Midbrain (tissue), 1 donor: ENCODE data around the gene ERI2.
"Not testable (repeated sequence)": the region's sequence is repeated elsewhere in the genome, so short reads cannot be mapped to it uniquely, and the experiment has no call there.

Experiments
- DNase-seq: peaks from one replicate; lab custom pipeline; 2025; lab: John Stamatoyannopoulos, UW

Gene ERI2

DNA sequence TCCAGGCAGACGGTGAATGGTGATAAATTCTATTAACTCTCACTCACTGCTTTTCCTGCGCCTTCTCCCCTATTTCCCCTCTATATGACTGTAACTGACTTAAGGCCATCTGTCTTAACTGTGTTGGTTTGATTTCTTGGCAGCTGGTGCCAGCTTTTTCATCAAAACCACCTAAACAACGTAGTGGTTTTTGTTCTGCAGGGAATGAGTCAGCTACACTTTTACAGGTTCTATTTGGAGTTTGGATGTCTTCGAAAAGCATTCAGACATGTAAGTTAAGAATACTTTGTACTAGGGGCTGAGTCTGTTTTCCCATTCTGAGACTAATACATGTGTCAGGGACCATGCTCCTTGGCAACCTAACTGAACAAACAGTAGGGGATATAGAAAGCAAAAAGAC is 8.5 kb upstream of the ERI2 start:
- no peak for DNase-seq

DNA sequence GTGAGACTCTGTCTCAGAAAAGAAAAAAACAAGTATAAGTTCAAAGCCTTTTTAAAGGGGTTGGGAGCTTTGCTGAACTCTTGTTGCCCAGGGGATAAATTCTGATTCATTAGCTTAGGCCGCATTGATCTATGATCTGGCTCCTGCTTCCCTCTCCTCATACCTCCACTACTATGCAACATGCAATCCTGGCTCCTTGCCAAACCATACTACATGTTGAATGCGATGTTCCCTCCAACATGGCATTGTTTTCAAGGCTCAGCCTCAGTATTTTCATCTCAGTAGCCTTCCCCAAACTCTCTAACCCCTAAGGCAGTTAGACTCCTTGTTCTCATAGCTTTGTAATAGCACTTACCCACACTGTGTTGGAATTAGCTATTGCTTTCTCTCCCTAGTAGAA is 6.2 kb upstream of the ERI2 start:
- no peak for DNase-seq

DNA sequence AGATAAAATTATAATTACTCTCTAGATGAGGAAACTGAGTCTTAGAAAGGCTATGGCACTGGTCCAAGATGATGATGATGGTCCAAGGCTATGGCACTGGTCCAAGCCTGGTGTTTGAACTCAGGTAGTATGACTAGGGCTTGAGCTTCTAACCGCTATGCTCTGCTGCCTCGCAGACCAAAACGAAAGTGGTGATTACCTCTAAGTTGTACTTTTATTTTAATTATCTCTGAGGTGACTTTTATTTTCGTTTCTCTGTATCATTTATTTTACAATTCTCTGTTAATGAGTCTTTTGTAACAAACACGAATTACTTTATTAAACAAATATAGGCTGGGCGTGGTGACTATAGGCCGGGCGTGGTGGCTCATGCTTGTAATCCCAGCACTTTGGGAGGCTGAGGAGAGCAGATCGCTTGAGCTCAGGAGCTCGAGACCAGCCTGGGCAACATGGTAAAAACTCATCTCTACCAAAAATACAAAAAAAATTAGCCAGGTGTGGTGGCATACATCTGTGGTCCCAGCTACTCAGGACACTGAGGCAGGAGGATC is 5.7 kb upstream of the ERI2 start:
- no peak for DNase-seq

DNA sequence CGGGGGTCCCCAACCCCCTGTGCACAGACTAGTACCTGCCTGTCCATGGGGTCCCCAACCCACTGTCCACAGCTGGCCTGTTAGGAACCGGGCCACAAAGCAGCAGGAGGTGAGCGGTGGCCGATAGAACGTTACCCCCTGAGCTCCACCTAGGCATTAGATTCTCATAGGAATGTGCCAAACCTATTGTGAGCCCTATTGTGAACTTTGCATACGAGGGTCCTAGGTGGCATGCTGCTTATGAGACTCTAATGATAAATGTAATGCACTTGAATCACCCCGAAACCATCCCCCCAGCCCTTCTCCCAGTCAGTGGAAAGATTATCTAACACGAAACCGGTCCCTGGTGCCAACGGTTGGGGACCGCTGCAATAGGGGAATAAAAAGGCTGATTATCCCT is 1.6 kb upstream of the ERI2 start:
- DNase-seq: no peak

DNA sequence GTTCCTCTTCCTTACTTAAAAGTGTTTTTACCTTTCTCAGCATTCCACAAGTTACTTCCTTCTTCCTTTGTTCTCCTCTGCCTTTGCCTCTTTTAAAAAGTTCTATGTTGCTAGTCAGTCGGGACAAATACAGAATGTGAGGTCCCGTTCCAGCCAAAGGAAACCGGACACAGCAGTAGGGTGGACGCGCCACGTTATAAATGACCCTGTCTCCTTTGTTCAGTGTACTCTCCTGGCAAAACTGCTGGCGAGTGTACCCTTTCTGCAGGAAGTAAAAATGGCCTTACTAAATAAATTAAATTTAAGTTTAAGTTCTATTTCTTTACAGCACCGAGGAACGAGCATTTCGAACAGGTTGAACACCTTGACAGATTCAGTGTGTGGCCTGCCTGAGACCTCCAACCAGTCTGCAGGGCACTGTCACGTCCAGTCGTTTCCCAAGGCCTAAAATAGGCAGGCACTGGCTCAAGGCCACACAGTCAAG is 546 bp downstream of the ERI2 start:
- not testable (repeated sequence) for DNase-seq

DNA sequence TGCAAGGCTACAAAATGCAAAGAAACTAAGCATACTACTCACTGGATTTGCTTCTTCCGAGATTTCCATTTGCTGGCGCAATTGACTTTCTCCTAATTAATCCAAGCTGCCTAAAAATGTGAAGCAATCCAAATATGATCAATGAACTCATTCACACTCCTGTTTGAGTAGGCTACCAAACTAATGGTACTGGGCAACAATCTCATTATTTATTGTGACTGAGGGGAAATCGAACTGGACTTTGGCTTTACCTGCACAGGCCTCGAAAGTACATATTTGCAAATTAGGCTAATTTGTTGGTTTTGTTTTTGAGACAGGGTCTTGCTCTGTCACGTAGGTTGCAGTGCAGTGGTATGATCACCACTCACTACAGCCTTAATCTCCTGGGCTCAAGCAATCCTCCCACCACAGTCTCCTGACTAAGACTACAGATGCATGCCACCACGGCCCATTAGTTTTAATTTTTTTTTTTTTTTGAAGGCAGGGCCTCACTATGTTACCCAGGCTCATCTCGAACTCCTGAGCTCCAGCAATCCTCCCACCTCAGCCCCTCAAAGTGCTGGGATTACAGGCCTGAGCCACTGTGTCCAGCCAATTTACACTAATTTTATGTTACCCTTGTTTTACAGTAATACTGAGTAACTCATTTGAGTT is 2.6 kb downstream of the ERI2 start:
- DNase-seq: no peak

DNA sequence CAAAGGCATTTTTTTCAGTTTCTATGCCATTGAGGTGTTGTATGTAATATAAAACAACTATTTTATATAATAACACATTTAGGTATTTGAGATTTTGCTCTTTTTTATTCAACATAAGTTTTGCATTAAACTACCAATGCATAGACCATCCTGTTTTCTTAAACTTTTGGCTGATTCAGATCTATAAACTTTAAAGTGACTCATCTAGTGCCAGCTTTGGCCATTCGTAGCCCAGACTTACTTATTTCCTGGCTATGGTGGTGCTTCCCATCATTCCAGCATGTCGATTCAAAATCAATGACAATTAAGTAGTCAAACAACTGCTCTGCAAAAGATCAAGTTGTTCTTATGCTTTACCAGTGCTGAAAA is 3.1 kb downstream of the ERI2 start:
- DNase-seq: no peak

DNA sequence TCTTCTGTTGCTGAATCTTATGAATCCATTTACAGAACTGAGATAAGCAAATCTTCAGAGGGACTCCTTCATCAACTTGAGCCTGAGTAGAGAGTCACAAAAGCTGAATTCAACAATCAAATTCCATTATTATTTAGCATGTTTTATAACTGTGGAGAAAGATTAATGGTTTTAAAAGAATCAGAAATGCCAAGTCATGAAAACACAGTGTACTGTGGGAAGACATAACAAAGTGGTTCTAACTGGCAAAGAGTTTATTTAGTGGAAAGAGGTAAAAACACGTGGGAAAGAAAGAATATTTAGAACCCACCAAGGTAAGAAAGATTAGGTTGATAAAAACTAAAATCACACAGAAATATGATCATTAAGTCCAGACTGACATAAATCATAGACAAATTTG is 5.0 kb downstream of the ERI2 start:
- no peak for DNase-seq

DNA sequence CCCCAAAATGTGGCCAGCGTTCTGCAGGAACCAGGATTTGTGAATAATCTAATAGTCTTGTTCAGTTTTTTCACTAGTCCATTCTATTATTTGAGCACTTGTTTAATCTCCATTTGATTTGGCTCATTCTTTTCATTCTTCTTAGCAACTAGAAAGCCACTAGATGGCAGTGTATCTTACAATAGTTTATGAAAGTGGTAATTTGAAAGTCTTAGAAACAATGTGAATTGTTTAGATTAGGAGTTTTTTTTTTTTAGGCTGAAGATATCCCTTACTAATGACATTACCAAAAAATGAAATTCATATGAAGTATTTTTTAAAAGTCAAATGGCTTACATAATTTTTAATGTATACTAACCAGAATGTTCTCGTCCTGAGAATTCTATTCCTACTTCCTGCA is 6.7 kb downstream of the ERI2 start:
- DNase-seq: no peak

DNA sequence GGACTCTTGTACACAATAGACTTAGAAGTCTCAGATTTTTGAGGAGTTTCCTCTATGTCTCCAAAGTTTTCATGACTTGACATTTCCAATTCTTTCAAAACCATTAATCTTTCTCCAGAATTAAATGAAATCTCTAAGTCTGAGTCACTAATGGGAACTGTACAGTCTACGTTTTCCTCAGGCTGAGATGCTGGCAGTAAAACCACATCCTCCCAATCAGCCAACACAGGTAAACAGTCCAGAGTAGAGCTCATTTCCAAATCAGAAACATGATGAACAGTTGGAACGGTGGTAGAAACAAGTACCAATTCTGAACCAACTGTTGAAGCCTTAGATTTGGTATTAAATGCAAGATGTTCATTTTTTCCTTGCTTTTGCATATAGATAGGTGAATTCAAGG is 7.9 kb downstream of the ERI2 start:
- DNase-seq: no peak

DNA sequence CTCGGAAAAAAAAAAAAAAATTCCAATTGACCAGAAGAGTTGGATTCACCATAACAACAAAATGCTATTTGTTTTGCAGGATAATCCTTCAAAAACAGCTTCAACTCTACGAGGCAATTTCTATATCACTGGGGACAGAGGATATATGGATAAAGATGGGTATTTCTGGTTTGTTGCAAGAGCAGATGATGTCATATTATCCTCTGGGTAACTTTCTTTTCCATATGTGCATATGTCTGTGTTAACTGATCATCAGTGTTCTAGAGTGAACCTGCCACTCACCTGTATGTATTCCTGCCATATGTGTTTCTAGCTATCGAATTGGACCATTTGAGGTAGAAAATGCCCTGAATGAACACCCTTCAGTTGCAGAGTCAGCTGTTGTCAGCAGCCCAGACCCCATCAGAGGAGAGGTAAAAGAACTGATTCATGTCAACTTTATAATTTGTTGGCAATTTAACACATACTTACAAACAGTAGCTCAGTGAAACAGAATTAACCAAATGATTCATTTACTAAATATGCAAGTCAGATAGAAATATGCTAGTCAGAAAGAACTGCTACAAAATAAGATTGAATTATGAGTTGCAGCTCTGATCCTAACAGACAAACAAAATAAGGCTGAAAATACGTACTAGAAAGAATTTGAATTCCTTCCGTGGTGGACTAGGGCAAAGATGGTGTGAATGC is 14.2 kb downstream of the ERI2 start:
- no peak for DNase-seq

DNA sequence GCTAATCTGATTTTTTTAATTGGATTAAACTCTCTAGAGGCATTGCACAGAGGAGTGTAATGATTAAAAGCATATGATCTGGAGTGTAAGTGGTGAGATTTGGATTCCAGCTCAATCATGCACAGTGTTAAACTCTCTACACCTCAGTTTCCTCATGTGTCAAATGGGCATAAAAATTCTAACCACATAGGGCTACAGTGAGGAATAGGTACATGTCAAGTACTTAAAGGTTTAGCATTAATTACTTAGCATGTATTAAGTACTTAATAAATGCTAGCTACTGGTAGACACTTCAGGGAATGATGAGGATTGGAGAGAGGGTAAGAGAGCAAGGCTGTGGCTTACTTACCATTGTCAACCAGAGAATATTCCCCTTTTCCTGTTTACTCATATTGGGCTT is 17.1 kb downstream of the ERI2 start:
- DNase-seq: no peak

DNA sequence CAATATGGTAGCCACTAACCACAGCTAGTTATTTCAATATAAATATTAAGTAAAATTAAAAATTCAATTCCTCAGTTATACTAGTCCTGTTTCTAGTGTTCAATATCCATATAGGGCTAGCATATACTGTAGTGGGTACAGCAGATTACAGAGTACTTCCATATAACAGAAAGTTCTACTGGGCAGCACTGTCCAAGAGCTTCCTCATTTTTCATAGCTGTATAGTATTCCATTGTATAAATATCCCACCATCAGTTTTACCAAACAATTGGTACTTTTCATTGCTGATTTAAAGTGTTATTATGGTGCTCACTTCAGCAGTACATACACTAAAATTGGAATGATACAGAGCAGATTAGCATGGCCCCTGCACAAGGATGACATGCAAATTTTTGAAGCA is 22.1 kb downstream of the ERI2 start:
- DNase-seq: no peak

DNA sequence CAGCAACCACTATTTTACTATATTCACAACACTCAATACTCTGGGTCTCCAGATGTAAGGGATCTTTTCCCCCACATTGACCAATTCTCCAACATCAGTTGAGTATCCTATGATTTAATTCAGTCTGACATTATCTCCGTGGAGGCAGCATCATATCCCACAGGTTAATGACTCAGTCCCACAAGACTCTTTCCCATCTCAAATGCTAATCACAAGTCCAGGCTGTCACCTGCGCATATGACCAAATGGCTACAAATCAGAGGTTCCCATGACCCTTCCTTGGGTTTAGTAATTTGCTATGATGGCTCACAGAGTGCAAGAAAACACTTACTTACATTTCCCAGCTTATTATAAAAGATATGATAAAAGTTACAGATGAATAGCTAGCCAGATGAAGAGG is 23.8 kb downstream of the ERI2 start:
- DNase-seq: no peak

DNA sequence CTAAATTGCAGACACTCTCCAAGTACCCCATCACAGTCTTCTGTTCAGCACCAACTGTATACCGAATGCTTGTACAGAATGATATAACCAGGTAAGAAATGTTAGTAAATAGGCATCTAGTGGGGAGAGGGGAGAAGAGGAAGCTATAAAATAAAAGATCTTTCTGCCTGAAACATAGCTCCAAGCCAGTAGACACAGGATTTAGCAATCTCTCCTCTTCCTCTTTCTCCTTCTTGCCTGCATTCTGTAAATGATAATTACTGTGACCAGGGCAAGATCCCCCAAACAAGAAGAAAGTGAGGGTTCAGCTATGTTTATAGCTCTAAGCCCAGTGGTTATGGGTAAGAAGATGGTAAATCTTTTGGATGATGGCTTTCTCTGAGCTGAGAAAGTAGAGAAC is 24.6 kb downstream of the ERI2 start:
- DNase-seq: no peak

DNA sequence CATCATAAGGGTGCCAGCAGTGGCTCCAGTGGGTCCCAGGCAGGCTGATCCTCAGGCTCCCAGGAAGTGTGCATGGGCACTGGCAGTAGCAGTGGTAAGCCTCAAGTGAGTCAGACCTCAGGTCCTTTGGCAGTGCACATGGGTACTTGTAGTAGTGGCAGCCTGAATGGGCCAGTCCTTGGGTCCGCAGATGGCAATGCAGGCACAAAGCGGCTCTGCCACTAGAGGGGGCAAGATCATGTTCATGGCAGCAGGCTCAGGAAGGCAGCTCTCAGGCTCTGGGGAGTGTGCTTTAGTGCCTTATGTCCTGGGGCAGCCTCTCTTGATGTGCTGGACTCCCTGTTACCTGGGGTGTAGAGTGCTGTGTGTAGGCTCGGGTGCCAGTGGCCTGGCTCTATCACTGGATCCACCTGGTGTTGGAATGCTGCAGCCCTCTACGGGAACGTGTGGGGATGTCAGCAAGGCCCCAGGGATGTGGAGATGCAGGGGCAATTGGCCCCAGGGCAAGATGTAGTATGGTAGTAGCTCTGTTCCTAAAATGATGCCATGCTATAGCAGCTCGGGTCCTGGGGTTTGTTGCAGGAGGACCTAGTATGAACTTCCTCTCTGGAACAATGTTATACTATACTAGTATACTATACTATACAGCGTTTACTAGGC is 31.4 kb downstream of the ERI2 start:
- no peak for DNase-seq

DNA sequence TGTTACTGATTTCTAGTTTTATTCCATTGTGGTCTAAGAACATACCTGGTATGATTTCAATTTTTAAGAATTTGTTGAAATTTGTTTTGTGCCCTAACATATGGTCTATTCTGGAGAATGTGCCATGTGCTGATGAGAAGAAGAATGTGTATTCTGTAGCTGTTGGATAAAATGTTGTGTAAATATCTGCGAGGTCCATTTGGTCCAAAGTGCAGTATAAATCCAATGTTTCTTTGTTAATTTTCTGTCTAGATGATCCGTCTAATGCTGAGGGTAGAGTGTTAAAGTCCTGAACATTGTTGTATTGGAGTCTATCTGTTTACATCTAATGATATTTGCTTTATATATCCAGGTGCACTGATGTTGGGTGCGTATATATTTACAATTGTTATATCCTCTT is 32.6 kb downstream of the ERI2 start:
- no peak for DNase-seq

DNA sequence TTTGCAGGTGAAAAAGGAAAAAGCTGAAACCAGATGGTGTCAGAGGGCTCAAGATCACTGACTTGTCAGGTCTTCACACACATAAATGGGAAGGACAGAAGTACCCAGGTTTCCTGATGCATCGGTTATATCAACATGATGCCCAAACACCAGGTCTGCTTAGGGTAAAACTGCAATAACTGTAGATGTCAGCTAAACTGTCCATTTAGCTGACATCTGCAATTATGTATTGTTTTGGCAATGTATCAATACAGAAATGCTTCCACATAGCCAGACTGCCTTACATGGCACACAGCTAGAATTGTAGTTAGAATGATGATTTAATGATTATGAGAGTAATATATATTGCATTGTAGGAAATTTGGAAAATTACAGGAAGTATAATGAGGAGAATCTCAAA is 37.5 kb downstream of the ERI2 start:
- no peak for DNase-seq

DNA sequence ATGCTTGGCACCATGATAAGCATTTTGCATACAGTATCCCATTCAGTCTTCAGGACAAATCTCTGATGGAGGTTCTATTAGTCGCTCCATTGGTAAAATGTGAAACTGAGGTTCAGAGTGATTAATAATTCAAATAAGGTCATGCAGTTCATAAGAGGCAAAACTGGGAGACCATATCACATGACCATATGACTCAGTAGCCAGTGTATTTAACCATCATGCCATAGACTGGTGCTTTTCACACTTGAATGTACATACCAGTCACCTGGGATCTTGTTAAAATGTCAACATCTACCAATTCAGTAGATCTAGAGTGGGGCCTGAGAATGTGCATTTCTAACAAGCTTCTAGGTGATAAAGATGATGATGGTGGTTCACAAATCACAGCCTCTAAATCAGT is 38.2 kb downstream of the ERI2 start:
- no peak for DNase-seq

DNA sequence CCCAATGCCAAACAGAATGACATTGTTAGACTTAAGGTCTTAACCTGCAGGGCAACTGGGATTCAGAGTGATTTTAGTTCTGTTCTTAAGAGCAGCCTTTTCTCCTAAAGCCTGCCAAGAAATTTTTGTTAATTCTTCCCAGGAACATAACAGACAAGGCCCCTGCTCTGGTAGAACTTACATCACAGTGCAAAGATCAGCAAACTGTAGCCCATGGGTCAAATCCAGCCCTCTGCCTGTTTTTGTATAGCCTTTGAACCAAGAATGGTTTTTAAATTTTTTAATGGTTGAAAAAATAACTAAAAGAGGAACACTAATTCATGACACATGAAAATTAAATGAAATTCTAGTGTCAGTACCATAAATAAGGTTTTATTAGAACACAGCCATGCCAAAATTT is 38.7 kb downstream of the ERI2 start:
- DNase-seq: no peak

DNA sequence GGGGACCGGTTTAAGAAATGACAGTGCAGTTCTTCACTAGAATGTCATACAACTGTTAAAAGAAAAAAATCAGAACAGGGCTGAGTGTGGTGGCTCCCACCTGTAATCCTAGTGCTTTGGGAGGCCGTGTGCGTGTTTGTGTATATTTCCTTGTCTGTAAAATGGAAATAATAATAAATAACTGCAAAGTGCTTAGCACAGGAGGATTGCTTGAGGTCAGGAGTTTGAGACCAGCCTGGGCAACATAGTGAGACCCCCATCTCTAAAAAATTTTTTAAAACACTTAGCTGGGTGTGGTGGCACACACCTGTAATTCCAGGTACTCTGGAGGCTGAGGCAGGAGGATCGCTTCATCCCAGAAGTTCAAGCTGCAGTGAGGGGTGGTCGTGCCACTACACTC is 40.0 kb downstream of the ERI2 start:
- DNase-seq: no peak

DNA sequence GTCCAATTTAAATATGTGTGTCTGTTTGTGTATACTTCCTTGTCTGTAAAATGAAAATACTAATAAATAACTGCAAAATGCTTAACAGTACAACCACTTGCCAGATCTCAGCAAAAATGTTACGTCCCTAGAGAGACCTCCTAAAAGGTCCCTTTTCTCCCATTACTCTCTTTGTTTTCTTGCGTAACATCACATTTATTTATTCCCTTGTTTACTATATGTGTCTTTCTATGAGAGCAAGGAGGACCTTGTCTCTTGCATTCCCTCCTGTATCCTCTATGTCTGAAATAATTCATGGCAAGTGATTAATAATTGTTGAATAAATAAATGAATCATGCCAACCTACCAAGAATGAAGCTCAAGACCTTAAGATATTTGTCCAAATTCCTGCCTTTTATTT is 40.5 kb downstream of the ERI2 start:
- no peak for DNase-seq

DNA sequence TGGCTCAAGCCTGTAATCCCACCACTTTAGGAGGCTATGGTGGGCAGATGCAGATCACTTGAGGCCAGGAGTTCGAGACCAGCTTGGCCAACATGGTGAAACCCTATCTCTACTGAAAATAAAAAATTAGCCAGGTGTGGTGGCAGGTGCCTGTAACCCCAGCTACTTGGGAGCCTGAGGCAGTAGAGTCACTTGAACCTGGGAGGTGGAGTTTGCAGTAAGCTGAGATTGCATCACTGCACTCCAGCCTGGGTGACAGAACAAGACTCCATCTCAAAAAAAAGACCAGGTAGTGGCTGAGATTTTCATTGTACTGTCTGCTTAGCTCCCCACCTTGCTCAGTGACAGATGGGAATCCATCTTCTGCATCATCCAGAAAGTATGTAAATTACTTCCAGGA is 41.8 kb downstream of the ERI2 start:
- DNase-seq: not testable (repeated sequence)
